Measurements from ENCODE around the gene DHRS3. TPM values are rescaled to one million over a fixed set of nuclear protein-coding genes. Genes with fewer than 3 reads are reported as not detected.

DHRS3 gene
- total RNA-seq, 1 donor from 2014 or later = 63.7 TPM

- peaks cover 4% of the 10 kb centered on the region for H3K36me3 ChIP-seq (ENCODE audit: control insufficient read depth, insufficient read depth, low read length)
- DNase-seq (ENCODE audit: low read depth) (no peak), FAIRE-seq (no peak)
- H3K27me3 ChIP-seq (ENCODE audit: control insufficient read depth, insufficient read depth, low read length) = no peaks in the 10 kb centered on the region
- peak overlapping the region; percentile 76 for H3K4me3 ChIP-seq (ENCODE audit: low read depth, low read length)
- no peak for TF ChIP-seq CTCF (IDR thresholded peaks at IDR 0.05; ENCODE audit: insufficient read depth, low read length, severe bottlenecking)
Observed at GRCh38 chr1:12614402-12615158, 3.4 kb downstream of the DHRS3 start.

- no peak overlapping the region for H3K4me3 ChIP-seq (ENCODE audit: low read depth, low read length)
- FAIRE-seq (no peak), DNase-seq (ENCODE audit: low read depth) (no peak)
- TF ChIP-seq CTCF (IDR thresholded peaks at IDR 0.05; ENCODE audit: insufficient read depth, low read length, severe bottlenecking) = no peak
- H3K36me3 ChIP-seq (ENCODE audit: control insufficient read depth, insufficient read depth, low read length) = peaks cover 9% of the 10 kb centered on the region
- no peaks in the 10 kb centered on the region for H3K27me3 ChIP-seq (ENCODE audit: control insufficient read depth, insufficient read depth, low read length)
Observed at GRCh38 chr1:12613180-12613579, 4.8 kb downstream of the DHRS3 start.

- no peak overlapping the region for H3K4me3 ChIP-seq (ENCODE audit: low read depth, low read length)
- H3K36me3 ChIP-seq (ENCODE audit: control insufficient read depth, insufficient read depth, low read length) = peaks cover 10% of the 10 kb centered on the region
- no peak for TF ChIP-seq CTCF (IDR thresholded peaks at IDR 0.05; ENCODE audit: insufficient read depth, low read length, severe bottlenecking)
- no peak for FAIRE-seq
- no peak for DNase-seq (ENCODE audit: low read depth)
- no peaks in the 10 kb centered on the region for H3K27me3 ChIP-seq (ENCODE audit: control insufficient read depth, insufficient read depth, low read length)
Observed at GRCh38 chr1:12610941-12611340, 7.1 kb downstream of the DHRS3 start.

GRCh38 chr1:12610305-12610935 is 7.6 kb downstream of the DHRS3 start:
- no peak for FAIRE-seq
- Histone ChIP-seq H3K36me3 (ENCODE audit: control insufficient read depth, insufficient read depth, low read length) (peaks cover 10% of the 10 kb centered on the region), H3K4me3 (ENCODE audit: low read depth, low read length) (no peak overlapping the region), H3K27me3 (ENCODE audit: control insufficient read depth, insufficient read depth, low read length) (no peaks in the 10 kb centered on the region)
- no peak for TF ChIP-seq CTCF (IDR thresholded peaks at IDR 0.05; ENCODE audit: insufficient read depth, low read length, severe bottlenecking)
- DNase-seq (ENCODE audit: low read depth) = peak; percentile 59

- H3K4me3 ChIP-seq (ENCODE audit: low read depth, low read length) = no peak overlapping the region
- peaks cover 11% of the 10 kb centered on the region for H3K36me3 ChIP-seq (ENCODE audit: control insufficient read depth, insufficient read depth, low read length)
- no peak for DNase-seq (ENCODE audit: low read depth)
- H3K27me3 ChIP-seq (ENCODE audit: control insufficient read depth, insufficient read depth, low read length) = no peaks in the 10 kb centered on the region
- FAIRE-seq = no peak
- no peak for TF ChIP-seq CTCF (IDR thresholded peaks at IDR 0.05; ENCODE audit: insufficient read depth, low read length, severe bottlenecking)
Observed at GRCh38 chr1:12609469-12610003, 8.5 kb downstream of the DHRS3 start.

Measured in bronchial epithelial cell (primary cell).